ENCODE data around the gene LCOR.
A peak's percentile ranks its signal among the peaks of the same experiment; 100 is the strongest.
"Not testable (repeated sequence)": the region's sequence is repeated elsewhere in the genome, so short reads cannot be mapped to it uniquely, and the experiment has no call there.

LCOR gene

DNA sequence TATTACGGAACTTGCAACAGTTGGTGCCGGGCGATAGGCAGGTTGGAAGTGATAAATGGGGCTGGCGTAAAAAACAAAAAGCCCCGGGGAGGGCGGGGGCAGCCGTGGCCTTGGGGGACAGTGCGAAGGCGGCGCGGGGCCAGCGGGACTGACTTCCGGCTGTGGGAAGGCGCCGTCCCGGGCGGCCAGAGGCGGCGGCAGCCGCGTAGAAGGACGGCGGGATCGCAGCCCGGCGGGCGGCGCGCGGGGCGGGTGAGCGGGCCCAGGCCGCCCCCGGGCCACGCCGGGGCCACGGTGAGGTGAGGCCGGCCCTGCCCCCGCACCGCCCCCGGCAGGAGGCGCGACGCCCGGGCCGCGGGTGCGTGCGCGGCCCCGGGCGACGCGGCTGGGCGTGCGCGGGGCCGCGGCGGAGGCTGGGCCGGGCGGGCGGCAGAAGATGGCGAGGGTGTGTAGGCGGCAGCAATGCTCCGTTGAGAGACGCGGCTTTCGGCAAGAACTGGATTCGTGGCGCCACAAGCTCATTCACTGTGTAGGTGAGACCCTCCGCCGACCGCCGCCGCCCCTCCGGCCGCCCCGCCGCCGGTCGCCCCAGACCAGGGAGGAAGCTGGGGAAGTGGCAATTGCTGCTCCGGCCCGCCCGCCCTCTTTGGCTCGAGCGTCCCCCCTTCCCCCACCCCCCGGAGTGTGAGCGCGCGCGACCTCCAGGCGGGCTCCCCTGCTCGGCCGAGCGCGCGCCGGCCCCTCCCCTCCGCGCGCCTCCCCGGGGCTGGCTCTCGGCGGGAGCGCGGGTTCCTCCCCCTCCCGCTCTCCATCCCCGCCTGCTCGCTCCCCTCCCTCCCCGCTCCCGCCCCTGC lies at the start of gene LCOR:
LCOR (plus strand) TSS at position 432 of the 854 bp plus-strand sequence. CDS start 116,760 bp downstream, outside the sequence.
- peak; percentile 86 for DNase-seq

DNA sequence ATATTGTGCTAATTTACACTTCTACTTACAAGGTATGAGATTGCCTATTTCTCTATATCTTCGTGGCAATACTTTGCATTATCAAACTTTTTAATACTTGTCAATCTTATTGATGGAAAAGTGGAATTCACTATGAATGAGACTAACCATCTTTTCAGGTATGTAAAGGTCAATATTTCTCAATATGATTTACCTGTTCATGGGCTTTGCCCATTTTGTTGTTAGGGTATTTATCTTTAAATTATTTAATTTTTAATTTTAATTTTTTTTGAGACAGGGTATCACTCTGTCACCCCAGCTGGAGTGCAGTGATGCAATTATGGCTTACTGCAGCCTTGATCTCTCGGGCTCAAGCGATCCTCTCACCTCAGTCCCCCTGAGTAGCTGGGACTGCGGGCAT lies 47.8 kb upstream of the LCOR start:
- no peak for DNase-seq

DNA sequence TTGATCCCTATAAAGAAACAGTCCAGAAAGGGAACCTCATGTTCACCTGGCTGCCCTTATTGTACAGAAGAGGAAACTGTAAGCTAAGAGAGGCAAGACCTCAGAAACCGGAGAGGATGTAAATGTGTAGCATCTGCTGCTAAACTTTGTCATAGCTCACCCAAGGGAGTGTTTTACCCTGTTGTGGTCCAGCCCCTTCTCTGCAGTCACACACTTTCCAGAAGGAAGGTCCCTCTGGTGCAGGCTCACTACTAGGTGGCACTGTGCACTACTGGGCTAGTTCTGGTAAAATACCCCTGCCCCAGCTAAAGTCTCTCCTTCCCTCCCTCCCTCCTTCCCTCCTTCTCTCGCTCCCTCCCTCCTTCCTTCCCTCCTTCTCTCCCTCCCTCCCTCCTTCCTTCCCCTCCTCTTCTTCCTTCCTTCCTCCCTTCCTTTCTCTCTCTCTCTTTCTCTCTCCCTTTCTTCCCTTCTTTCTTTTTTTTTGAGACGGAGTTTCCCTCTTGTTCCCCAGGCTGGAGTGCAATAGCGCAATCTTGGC lies 42.5 kb upstream of the LCOR start:
- DNase-seq: no peak

DNA sequence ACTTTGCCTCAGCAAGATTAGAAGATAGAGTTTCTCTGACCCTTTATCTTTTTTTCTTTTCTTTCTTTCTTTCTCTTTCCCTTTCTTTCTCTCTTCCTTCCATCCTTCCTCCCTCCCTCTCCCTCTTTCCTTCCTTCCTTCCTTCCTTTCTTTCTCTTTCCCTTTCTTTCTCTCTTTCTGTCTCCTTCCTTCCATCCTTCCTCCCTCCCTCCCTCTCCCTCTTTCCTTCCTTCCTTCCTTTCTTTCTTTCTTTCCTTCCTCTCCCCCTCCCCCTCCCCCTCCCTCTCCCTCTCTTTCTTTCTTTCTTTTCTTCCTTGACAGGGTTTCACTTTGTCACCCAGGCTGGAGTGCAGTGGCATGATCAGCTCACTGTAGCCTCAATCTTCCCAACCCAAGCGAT lies 40.2 kb upstream of the LCOR start:
- DNase-seq: no peak

DNA sequence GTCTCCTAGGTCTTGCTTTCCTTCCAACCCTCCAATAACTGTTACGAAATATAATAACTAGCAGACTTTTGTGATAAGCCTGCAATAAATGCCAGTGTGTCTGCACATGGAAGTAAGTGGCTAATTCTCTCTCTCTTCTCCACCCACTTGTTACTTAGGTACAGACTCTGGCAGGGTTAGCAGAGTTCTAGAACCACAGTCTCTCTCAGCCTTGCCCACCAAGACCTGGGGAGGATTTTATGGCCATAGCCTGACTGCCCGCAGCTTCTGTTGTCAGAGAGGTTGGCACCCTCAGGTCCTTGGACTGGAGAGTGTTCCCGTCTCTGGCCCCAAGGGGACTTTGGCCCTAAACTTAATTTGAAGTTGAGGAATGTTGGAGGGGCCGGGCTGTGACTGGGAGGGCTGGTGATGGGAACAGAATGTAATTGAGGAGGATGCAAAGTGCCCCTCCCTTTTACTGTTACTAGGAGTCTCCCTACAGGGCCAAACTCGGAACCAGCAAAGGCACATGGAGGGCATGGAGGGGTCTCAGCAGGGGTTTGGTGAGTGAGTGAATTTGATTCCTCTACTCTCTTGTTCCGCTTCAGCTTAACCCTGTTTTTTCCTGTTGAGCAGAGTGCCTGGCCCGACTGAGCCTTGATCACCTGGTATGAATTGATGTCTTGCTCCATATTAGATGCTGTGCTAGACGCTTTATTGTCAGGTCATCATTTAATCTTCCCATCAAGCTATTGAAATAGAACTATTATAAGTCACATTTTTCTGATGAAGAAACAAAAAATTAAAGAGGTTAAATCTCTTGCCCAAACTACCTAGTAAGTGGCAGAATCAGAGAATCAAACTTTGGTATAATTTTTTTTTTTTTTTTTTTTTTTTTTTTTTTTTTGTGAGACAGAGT lies 37.0 kb upstream of the LCOR start:
- DNase-seq: no peak

DNA sequence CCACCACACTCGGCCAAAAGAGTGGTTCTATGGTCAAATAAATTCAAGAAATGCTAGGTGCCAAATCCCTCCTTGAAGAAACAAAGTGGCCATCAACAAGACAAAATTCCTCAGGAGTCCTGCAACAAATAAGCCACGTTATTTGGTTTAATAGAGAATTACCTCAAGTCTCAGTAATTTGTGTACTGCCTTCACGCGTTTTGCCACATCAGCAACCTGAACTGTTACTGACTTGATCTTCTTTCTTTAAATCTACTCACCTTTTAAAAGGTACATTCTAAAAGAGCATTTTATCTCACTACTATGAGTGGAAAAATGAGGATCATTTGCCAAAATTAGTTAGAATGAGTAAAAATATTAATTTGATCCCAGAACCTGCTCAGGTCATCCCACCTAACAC lies 34.6 kb upstream of the LCOR start:
- no peak for DNase-seq

DNA sequence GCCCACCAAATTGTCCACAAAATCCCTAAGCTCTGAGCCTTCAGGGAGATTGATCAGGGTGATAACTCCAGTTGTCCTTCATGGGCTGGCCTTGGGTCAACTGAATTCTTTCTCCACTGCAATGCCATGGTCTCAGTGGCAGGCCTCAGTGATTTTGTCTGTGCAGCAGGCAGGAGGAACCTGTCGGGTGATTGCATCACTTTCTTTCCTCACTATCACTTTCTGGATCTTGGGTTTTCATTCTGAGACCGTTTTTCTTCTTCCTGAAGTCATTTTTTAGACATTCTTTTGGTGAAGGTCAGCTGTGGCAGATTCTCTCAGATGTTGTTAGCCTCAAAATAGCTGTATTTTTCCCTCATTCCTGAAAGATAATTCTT lies 28.8 kb upstream of the LCOR start:
- no peak for DNase-seq

DNA sequence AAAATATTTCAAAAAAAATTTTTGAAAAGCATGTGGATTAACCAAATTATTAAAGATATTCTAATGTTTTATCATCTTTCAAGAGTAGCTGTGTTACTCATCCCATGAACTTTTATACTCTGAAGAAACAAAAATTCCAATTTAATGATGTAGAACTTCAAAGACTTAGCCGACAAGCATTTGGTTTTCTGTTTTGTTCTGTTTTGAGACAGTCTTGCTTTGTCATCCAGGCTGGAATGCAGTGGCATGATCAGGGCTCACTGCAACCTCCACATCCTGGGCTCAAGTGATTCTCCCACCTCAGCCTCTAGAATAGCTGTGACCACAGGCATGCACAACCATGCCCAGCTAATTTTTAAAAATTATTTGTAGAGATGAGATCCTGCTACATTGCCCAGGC lies 17.8 kb upstream of the LCOR start:
- no peak for DNase-seq

DNA sequence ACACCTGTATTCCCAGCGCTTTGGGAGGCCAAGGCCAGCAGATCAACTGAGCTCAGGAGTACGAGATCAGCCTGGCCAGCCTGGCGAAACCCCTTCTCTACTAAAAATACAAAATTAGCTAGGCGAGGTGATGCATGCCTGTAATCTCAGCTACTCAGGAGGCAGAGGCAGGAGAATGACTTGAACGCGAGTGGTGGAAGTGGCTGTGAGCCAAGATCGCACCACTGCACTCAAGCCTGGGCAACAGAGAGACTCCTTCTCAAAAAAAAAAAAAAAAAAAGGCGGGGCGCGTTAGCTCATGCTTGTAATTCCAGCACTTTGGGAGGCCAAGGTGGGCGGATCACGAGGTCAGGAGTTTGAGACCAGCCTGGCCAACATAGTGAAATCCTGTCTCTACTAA lies 13.1 kb upstream of the LCOR start:
- not testable (repeated sequence) for DNase-seq

DNA sequence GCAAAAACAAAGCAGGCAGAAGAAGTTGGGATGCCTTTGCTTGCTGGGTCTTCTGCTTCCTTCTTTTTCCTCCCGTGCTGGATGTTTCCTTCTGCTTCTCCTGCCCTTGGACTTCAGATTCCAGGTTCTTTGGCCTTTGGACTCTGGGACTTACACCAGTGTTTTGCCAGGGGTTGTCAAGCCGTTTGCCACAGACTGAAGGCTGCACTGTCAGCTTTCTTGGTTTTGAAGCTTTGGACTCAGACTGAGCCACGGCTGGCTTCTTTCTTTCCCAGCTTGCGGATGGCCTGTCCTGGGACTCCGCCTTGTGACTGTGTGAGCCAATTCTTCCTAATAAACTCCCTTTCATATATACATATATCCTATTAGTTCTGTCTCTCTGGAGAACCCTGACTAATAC lies 11.3 kb upstream of the LCOR start:
- no peak for DNase-seq

DNA sequence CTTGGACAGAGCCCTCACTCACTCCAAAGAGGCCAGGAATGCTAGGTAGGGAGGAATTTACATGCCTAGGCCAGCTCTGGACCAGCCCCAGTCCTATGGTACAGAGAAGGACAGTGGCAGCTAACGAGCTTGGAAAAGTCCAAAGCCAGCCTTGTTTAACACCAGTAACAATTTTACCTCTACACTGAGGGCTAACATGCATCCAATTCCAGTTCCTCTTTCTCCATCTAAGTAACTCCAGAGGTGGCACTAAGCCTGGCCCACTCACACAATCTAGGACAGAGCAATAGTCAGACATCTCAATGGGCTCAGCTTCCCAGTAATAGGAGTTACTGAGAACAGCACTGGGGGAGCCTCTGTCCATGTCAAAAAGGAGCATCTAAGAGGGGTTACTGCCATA lies 5.7 kb upstream of the LCOR start:
- no peak for DNase-seq

DNA sequence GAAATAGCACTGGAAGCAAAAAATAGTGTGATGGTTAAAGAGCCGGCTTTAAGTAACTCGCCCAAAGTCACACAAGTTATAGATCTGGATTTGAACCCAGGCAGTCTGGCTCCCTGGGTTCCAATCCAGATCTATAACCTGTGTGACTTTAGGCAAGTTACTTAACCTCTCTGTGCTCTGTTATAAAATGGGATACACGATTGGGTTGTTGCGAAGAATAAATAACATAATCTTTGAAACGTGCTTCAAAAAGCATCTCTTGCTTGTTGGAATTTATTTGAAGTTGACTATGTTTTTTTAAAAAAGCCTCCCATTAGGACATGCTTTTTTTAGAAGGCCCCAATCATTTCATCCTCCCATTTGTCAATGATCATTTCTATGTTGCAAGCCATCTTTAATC lies 3.5 kb upstream of the LCOR start:
- DNase-seq: no peak

DNA sequence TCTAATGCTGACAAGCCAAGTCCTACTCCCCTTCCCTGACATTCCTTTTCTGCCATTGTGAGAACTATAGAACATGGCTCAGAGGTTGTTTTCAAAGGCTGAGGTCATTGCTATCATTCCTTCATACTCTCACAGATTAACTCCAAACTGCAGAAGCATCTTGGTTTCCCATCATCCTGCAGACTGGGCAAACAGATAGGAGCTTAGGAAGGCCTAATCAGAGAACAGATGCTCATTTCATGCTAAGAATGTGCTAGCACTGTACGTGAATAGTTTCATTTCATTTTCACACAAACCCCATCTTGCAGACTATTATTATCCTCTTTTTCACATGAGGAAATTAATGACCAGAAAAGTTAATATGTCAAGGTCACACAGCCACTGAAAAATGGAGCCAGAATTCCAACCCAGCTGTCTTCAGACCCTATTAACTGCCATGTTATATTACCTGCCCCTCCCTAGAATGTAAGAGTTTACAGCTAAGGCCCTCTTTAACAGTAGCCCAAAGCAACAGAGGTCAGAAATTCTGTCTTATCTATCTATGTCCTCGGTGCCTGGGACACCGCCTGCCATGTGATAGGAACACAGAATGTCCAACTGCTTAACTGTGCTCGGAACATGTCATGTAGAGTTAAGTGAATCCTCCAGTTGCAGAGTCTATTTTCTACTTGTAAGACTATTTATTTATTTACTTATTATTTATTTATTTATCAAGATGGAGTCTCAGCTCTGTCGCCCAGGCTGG lies 2.9 kb upstream of the LCOR start:
- DNase-seq: no peak

DNA sequence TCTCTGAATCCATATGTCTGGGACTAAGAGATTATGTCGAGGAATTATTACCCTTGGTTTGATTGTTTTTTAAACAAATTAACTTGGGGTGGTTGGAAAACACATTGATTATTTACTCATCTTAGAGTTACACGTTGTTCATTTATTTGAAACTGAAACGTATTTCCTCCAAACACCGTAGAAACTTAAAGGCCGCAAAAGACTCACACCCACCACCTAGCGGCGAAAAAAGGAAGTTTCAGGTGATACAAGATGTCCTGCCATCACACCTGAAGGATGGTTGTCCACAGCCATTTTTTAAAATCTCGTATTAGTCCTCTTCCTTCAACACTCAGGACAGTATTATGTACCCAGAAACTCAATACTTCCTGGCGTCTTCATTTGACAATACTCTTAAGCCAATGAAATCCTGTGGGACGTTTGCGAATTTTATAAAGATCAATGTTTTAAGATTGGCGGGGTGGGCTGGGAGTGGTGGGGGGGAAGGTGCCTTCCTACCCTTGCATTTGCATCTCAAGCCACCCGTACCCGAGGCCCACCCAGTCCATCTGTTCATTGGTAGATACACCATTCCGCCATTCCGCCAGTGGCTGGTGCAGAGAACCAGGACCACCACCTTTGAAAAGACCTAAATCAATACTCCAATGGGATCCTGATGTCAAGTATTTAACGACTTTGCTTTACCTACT lies 1.4 kb upstream of the LCOR start:
- DNase-seq: peak; percentile 89

DNA sequence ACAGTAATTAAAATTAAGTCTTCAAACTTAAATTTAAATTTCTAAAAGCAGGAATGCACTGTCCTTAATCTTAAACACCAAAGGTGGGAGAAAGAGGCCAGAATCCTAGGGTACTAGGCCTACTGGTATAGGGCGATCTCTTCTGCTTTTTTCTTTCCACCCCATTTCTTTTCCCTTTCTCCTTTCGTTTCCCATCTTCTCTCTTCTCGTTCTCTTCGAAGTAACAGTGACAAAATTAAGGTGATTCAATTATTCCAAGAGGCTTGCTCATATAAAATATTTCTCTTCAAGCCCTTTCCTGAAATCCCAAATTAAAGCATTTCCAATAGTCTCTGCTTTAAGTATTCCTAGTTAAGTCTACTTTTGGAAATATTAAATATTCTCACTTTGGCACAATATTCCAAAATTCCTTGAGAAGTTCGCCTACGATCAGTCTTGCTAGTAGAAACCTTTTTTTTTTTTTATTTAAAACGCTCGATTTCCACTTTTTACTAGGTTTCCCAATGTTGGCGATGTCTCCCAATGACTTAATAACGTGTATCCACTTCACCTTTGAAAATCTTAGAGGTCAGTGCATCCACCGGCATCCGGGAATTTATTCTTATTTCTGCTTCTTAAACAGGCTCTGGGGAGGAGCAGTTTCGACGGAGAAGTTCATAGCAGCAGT lies 765 bp upstream of the LCOR start:
- no peak for DNase-seq

DNA sequence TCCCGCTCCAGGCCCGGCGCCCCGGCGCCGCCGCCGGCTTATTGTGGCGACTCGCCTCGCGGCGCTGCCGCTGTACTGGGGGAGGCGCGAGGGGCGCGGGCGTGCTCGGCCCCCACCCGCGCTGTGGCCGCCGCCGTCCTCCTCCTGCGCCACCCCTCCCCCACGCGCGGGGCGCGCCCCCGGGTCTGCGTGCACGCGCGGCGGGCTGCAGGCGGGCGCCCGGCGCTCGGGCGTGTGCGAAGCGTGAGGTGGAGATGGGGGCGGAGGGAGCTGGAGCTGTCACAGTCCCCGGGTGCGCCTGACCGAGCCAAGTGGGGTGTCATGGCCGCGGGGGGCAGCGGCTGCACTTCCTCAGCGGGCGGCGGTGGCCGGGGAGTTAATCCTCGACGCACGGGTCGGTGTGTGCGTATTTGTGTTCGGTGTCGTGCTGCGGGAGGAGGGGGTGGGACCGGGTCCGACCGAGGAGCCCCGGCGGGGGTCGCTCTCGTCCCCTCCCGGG lies 672 bp downstream of the LCOR start:
- peak; percentile 91 for DNase-seq

DNA sequence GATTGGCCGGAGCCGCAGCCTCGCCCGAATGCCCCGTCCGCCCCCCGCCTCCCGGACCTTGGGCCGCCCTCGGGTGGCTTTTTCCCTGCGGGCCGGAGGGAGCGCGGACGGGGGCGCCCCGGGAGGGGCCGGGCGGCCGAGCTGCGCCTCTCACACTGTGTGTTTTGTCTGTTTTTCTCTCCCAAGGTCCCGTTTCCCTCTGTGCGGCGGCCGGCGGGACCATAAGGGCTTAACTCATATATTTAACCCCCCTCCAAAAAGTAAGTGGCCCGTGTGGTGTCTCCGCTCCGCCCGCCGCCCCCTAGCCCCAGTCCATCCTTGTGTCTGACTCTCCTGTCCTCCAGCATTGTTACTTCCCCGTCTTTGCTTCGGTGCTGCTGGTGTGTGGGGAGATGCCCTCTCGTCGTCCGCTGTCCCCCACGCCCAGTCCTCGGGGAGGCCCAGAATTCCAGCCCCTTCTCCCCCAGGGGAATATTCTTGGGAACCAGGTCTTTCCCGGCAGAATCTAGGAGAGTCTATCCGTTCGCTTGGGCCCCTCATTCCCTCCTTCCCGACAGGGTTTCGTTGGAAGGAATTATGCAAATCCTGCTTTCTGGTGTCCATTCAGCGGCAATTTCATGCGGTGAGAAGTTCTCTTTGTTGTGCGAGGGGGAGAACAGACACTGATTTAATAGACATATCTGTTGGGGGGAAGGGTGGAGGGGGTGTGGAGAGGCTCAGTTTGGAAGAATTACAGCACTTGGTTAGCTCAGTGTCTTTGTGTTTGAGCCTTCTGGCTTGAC lies 1.3 kb downstream of the LCOR start:
- no peak for DNase-seq

DNA sequence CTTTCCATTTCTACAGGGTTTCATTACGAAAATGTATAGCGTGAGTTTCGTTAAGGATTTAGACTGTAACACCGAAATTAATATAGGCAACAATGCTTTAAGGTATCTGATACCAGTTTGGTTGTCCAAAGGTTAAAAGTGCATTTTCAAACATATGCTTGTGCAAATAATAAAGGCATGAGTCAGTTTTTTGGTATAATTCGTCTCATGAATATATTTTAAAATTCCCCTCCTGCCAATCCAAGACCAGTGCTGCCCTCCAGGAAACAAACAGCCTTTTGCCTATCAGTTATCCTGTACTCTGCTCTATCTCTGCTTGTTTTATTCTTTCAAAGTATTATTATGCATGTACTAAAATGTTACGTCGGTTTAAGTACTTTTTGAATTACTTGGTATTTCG lies 2.0 kb downstream of the LCOR start:
- DNase-seq: no peak

DNA sequence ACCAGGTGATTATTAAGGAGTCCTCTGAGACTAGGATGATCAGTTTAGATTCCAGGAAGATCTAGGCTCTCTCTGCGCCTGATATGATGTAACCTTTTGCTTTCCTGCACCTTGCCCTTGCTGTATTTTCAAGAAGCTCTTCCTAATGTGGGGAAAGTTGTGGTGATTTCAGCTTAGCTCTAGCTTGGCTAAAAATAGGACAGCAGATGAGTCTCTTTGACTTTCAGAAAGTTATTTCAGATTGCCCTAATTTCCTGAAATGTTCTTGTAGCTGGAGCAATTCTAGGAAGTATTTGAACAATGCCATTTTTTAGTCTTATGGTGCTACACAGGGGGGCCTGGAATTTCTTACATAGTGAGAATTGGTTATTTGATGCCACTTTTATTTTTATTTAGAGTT lies 3.8 kb downstream of the LCOR start:
- no peak for DNase-seq

DNA sequence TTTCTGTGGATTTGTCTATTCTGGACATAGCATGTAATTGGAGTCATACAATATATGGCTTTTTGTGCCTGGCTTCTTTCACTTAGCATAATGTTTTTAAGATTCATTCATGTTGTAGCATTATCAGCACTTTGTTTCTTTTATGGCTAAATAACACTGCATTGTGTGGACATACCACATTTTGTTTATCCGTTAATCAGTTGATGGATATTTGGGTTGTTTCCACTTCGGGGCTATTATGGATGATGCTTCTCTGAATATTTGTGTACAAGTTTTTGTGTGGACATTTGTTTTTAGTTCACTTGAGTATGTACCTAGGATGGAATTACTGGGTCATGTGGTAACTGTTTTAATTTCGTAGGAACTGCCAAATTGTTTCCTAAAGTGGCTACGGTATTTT lies 6.4 kb downstream of the LCOR start:
- no peak for DNase-seq
